Activated T-cell treated with anti-CD3 and anti-CD28 coated beads for 4 hours (primary cell): ENCODE measurements around the gene ALDH1A3.
A peak's percentile ranks its signal among the peaks of the same experiment; 100 is the strongest.
"Not testable (repeated sequence)": the region's sequence is repeated elsewhere in the genome, so short reads cannot be mapped to it uniquely, and the experiment has no call there.

ENCODE experiments used
- DNase-seq: peaks from one replicate; pipeline ENCODE4 v3.0.0-alpha.2; 2020

Gene ALDH1A3

GRCh38 chr15:100879464-100880138, at the start of gene ALDH1A3:
TSS of gene ALDH1A3 (plus strand) at chr15:100879831. CDS start at chr15:100879908, 77 bp downstream.
- DNase-seq: no peak

GRCh38 chr15:100831467-100831866, 48.2 kb upstream of the ALDH1A3 start:
- no peak for DNase-seq

GRCh38 chr15:100832149-100832942, 47.3 kb upstream of the ALDH1A3 start:
- no peak for DNase-seq

GRCh38 chr15:100833417-100834389, 45.9 kb upstream of the ALDH1A3 start:
- DNase-seq: no peak

- DNase-seq: no peak
These were observed 44.9 kb upstream of the ALDH1A3 start for GRCh38 chr15:100834731-100835130.

GRCh38 chr15:100835636-100836035, 44.0 kb upstream of the ALDH1A3 start:
- no peak for DNase-seq

- DNase-seq: no peak
These were observed 43.1 kb upstream of the ALDH1A3 start for GRCh38 chr15:100836501-100836900.

- DNase-seq: no peak
These were observed 38.2 kb upstream of the ALDH1A3 start for GRCh38 chr15:100841426-100841825.

- DNase-seq: no peak
These were observed 36.6 kb upstream of the ALDH1A3 start for GRCh38 chr15:100842756-100843730.

GRCh38 chr15:100844167-100844566, 35.5 kb upstream of the ALDH1A3 start:
- no peak for DNase-seq

GRCh38 chr15:100844778-100845177, 34.9 kb upstream of the ALDH1A3 start:
- no peak for DNase-seq

- DNase-seq: no peak
These were observed 32.4 kb upstream of the ALDH1A3 start for GRCh38 chr15:100847194-100847593.

- DNase-seq: peak; percentile 26
These were observed 30.4 kb upstream of the ALDH1A3 start for GRCh38 chr15:100849021-100849854.

- no peak for DNase-seq
These were observed 29.8 kb upstream of the ALDH1A3 start for GRCh38 chr15:100849855-100850218.

- not testable (repeated sequence) for DNase-seq
These were observed 28.1 kb upstream of the ALDH1A3 start for GRCh38 chr15:100851428-100852015.

GRCh38 chr15:100852630-100853029, 27.0 kb upstream of the ALDH1A3 start:
- no peak for DNase-seq

GRCh38 chr15:100853676-100854440, 25.8 kb upstream of the ALDH1A3 start:
- DNase-seq: no peak

GRCh38 chr15:100856867-100857266, 22.8 kb upstream of the ALDH1A3 start:
- DNase-seq: no peak

GRCh38 chr15:100858294-100858693, 21.3 kb upstream of the ALDH1A3 start:
- no peak for DNase-seq
